WTC11 (cell line): Measurements from ENCODE around the gene FBXL12.
"Not testable (repeated sequence)": the region's sequence is repeated elsewhere in the genome, so short reads cannot be mapped to it uniquely, and the experiment has no call there.

Experiments
- E2F4 ChIP-seq: sonication (generic); formaldehyde crosslinking; IDR thresholded peaks from 2 replicates; pipeline ENCODE4 v1.8.1; 2022; ENCODE audit warnings: low read depth, mild to moderate bottlenecking, moderate library complexity, missing genetic modification reagents, borderline replicate concordance
- ESRRA ChIP-seq: sonication (generic); formaldehyde crosslinking; IDR thresholded peaks from 2 replicates; pipeline ENCODE4 v1.8.1; 2022; ENCODE audit warnings: mild to moderate bottlenecking, missing genetic modification reagents, borderline replicate concordance
- FOXJ3 ChIP-seq: sonication (generic); formaldehyde crosslinking; IDR thresholded peaks from 2 replicates; pipeline ENCODE4 v1.9.0; 2021; ENCODE audit warnings: missing genetic modification reagents, mild to moderate bottlenecking, borderline replicate concordance
- NFYB ChIP-seq: sonication (generic); formaldehyde crosslinking; conservative IDR thresholded peaks from 2 replicates; pipeline ENCODE4 v1.8.0; 2022; ENCODE audit warnings: low read depth, missing genetic modification reagents
- NR1H2 ChIP-seq: sonication (generic); formaldehyde crosslinking; IDR thresholded peaks from 2 replicates; pipeline ENCODE4 v1.9.0; 2021; ENCODE audit warnings: mild to moderate bottlenecking, moderate library complexity, missing genetic modification reagents
- PRDM15 ChIP-seq: sonication (generic); formaldehyde crosslinking; IDR thresholded peaks from 2 replicates; pipeline ENCODE4 v1.8.0; 2022; ENCODE audit warnings: missing genetic modification reagents
- STAT6 ChIP-seq: sonication (generic); formaldehyde crosslinking; conservative IDR thresholded peaks from 2 replicates; pipeline ENCODE4 v1.8.1; 2023; ENCODE audit warnings: mild to moderate bottlenecking, low read depth, missing genetic modification reagents, moderate library complexity
- ZNF121 ChIP-seq: sonication (generic); formaldehyde crosslinking; IDR thresholded peaks from 2 replicates; pipeline ENCODE4 v1.8.0; 2023; ENCODE audit warnings: missing genetic modification reagents
- ZNF138 ChIP-seq: sonication (generic); formaldehyde crosslinking; conservative IDR thresholded peaks from 2 replicates; pipeline ENCODE4 v1.8.1; 2022; ENCODE audit warnings: mild to moderate bottlenecking, moderate library complexity, missing genetic modification reagents
- TF ChIP-seq, protein P1 (sequence below): sonication (generic); formaldehyde crosslinking; IDR thresholded peaks from 2 replicates; pipeline ENCODE4 v1.8.0; 2022; ENCODE audit warnings: mild to moderate bottlenecking, missing genetic modification reagents
- TF ChIP-seq, protein P2 (sequence below): fragments of 200-600 bp; IDR thresholded peaks from 2 replicates; pipeline ENCODE4 v1.8.0; 2022; ENCODE audit warnings: antibody characterized with exemption
- TF ChIP-seq, protein P3 (sequence below): sonication (generic); formaldehyde crosslinking; IDR thresholded peaks from 2 replicates; pipeline ENCODE4 v1.8.1; 2022; ENCODE audit warnings: mild to moderate bottlenecking, missing genetic modification reagents, moderate library complexity, borderline replicate concordance
- TF ChIP-seq, protein P4 (sequence below): fragments of 250-450 bp; sonication (Bioruptor Pico); IDR thresholded peaks from 2 replicates; pipeline ENCODE4 v1.9.0; 2021; ENCODE audit warnings: mild to moderate bottlenecking

GRCh38 chr19:9788604-9789003 is 30.3 kb downstream of the FBXL12 start:
- TF ChIP-seq NFYB (CRISPR knock-in tag); NR1H2; FOXJ3 (CRISPR knock-in tag); ZNF138 (CRISPR knock-in tag); ZNF121 (CRISPR knock-in tag); PRDM15 (CRISPR knock-in tag); E2F4 (CRISPR knock-in tag); ESRRA (CRISPR knock-in tag); STAT6: not testable (repeated sequence)
- TF ChIP-seq, protein P1, sequence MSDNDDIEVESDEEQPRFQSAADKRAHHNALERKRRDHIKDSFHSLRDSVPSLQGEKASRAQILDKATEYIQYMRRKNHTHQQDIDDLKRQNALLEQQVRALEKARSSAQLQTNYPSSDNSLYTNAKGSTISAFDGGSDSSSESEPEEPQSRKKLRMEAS (CRISPR knock-in tag) = not testable (repeated sequence)
- TF ChIP-seq, protein P2, sequence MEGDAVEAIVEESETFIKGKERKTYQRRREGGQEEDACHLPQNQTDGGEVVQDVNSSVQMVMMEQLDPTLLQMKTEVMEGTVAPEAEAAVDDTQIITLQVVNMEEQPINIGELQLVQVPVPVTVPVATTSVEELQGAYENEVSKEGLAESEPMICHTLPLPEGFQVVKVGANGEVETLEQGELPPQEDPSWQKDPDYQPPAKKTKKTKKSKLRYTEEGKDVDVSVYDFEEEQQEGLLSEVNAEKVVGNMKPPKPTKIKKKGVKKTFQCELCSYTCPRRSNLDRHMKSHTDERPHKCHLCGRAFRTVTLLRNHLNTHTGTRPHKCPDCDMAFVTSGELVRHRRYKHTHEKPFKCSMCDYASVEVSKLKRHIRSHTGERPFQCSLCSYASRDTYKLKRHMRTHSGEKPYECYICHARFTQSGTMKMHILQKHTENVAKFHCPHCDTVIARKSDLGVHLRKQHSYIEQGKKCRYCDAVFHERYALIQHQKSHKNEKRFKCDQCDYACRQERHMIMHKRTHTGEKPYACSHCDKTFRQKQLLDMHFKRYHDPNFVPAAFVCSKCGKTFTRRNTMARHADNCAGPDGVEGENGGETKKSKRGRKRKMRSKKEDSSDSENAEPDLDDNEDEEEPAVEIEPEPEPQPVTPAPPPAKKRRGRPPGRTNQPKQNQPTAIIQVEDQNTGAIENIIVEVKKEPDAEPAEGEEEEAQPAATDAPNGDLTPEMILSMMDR = not testable (repeated sequence)
- TF ChIP-seq, protein P3, sequence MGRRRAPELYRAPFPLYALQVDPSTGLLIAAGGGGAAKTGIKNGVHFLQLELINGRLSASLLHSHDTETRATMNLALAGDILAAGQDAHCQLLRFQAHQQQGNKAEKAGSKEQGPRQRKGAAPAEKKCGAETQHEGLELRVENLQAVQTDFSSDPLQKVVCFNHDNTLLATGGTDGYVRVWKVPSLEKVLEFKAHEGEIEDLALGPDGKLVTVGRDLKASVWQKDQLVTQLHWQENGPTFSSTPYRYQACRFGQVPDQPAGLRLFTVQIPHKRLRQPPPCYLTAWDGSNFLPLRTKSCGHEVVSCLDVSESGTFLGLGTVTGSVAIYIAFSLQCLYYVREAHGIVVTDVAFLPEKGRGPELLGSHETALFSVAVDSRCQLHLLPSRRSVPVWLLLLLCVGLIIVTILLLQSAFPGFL (CRISPR knock-in tag) = not testable (repeated sequence)
- TF ChIP-seq, protein P4, sequence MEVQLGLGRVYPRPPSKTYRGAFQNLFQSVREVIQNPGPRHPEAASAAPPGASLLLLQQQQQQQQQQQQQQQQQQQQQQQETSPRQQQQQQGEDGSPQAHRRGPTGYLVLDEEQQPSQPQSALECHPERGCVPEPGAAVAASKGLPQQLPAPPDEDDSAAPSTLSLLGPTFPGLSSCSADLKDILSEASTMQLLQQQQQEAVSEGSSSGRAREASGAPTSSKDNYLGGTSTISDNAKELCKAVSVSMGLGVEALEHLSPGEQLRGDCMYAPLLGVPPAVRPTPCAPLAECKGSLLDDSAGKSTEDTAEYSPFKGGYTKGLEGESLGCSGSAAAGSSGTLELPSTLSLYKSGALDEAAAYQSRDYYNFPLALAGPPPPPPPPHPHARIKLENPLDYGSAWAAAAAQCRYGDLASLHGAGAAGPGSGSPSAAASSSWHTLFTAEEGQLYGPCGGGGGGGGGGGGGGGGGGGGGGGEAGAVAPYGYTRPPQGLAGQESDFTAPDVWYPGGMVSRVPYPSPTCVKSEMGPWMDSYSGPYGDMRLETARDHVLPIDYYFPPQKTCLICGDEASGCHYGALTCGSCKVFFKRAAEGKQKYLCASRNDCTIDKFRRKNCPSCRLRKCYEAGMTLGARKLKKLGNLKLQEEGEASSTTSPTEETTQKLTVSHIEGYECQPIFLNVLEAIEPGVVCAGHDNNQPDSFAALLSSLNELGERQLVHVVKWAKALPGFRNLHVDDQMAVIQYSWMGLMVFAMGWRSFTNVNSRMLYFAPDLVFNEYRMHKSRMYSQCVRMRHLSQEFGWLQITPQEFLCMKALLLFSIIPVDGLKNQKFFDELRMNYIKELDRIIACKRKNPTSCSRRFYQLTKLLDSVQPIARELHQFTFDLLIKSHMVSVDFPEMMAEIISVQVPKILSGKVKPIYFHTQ = not testable (repeated sequence)
